ENCODE measurements around the gene LMLN.
A peak's percentile ranks its signal among the peaks of the same experiment; 100 is the strongest.
"Not testable (repeated sequence)": the region's sequence is repeated elsewhere in the genome, so short reads cannot be mapped to it uniquely, and the experiment has no call there.

Gene LMLN

DNA sequence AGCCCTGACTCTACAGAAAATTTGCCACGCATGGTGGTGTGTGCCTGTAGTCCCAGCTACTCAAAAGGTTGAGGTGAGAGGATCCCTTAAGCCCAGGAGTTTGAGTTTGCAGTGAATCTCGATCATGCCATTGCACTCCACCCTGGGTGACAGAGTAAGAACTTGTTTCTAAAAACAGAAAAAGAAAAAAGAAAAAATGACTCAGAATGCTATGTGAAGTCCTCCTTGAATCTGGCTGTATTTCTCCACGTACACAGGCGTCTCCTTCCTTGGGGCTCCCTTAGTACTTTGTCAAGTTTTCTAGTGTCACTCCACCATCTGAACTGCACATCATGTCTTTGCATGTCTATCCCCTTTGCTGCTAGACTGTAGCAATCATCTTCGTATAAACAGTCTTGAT is 104.4 kb downstream of the LMLN start:
- in situ Hi-C loops (cut with MboI; ENCODE audit: low pct_unique_long_range_greater_than_20kb, low sequenced_read_pairs) = no loop called here
- no peak for DNase-seq

DNA sequence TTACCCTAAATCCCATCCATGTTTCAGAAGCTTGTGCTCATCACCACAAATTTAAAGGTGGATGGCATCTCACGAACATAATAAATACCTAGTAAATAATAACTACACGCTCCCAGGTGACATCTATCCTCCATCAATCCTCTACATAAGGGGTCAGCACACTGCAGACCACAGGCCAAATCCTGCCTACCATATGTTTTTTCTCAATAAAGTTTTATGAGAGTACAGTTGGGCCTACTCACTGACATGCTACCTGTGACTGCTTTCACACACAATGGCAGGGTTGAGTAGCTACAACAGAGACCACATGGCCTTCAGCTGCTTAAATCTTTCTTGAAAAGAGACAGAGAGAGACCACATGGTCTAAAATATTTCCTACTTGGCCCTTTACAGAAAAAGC is 105.9 kb downstream of the LMLN start:
- in situ Hi-C loops (cut with MboI; ENCODE audit: low pct_unique_long_range_greater_than_20kb, low sequenced_read_pairs) = no loop called here
- DNase-seq = no peak

DNA sequence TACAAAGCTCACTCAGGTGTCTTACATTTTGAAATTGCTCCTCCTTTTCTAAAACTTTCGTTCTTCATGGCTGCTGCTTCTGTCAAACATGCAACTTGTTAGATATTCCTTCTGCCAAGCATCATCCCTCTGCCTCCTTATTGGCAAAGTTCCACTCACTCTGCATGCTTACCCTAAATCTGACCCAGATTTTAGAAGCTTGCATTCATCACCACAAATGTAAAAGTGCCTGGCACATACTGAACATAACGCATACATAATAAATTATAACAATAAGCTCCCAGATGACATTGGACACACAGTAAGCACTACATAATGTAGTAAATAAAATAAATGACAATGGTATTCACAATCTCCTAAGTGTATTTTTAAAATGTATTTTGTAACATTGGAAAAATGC is 107.4 kb downstream of the LMLN start:
- in situ Hi-C loops (cut with MboI; ENCODE audit: low pct_unique_long_range_greater_than_20kb, low sequenced_read_pairs) = no loop called here
- no peak for DNase-seq

DNA sequence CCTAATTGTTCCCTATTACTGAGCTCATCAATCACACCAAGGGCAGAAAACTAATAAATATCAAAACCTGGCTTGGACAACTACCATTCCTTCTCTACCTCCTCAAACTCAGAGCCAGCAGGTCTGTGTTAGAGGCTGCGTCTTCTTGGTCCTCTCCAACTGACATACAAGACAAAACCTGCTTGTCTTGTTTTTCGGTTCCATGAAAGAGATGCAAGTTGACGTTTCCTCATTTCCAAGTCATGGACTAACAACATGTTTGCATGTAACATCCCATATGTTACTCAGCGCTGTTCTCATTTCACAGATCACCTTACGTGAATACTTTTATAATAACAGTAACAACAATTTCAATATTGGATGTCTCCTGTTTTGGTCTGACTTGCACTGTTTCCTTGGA is 110.9 kb downstream of the LMLN start:
- DNase-seq = no peak

DNA sequence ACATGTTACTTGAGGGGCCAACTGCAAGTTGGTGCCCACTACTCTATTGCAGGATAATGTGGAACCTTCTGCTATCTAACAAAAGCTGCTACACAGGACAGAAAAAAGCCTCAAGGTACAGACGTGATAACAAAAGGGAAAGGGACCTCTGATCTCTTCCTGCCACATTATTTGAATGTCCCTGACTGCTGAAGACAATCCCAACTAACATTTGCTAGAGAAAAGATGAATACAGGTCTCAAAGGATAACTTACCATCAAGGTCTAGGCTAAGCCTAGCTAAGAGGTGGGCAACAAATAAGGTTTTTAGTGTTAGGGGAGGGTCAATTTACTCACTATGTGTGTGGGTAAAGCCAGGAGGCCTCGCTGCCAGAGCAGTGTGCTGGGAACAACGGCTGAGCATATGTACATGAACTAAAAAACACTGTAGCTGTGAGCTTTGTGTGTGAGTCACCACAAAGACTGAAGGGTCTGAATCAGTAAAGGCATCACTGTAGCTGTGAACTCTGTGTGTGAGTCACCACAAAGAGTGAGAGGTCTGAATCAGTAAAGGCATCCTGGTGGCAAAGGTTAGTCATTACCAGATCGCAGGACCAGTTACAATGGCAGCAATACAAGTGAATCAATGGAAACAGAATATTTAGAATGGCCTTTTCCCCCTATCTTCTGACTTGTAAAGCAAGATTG is 111.7 kb downstream of the LMLN start:
- in situ Hi-C loops (cut with MboI; ENCODE audit: low pct_unique_long_range_greater_than_20kb, low sequenced_read_pairs) = no loop called here
- peak; percentile 46 for DNase-seq

More for the DNA sequence above, 110.9 kb downstream of the LMLN start:
- in situ Hi-C loops (cut with MboI; ENCODE audit: low pct_unique_long_range_greater_than_20kb, low sequenced_read_pairs) = no loop called here

DNA sequence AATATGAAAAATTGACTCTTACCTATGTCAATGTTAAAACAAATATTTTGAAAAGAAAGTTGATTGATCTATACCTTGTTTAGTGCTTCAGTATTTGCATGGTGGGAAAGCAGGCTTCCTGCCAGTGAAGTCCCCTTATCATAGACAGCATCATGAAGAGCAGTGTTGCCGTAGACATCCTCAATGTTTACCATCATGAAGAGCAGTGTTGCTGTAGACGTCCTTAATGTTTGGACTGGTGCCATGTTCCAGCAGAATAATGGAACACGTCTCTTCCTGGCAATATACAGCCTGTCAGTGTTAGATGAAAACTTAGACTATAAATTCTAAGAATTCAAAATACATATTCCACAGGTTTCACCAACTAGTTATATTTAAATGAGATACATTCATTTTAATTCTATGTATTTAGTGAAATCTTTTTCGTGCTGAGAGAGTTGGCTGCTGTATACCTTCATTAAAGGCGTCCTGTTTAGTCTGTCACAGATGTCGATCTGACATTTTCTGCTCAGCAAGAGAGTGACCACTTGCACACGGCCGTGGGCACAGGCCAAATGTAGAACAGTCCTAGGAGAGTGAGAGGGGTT is 116.8 kb downstream of the LMLN start:
- in situ Hi-C loops (cut with MboI; ENCODE audit: low pct_unique_long_range_greater_than_20kb, low sequenced_read_pairs) = no loop called here
- DNase-seq = no peak

DNA sequence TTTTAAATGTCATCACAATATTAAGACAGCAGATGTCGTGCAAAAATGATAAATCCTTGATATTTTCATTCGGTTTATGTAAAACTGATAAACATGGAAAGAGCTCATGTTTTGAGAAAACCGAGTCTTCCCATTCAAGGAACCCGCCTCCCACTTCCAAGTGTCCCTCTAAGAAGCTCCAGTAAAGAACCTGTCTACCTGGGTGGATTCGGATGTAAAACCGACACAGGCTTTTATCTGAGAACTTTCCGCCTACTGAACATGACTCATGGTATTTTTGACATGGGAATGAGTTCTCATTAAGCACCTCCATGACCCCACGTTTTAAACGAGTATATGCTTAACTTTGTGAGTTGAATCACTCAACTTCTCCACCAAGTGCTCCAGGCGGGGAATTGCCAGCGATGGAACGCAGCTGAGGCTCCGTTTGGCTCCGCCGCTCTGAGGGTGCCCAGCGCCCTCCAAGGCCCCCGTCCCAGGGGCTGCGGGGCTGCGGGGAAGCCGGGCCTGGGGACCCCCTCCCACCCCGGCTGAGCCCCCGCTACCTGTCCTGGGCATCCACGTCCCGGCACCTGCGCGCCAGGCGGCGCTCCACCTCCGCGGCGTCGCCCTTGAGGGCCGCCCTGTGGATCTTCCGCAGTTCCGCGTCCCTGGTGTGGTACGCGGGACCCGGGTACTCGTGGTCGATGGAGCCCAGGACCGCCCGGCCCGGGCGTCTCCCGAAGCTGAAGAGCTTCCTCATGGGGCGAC is 119.9 kb downstream of the LMLN start:
- DNase-seq = peak; percentile 69
- in situ Hi-C loops (cut with MboI; ENCODE audit: low pct_unique_long_range_greater_than_20kb, low sequenced_read_pairs) = no loop called here

DNA sequence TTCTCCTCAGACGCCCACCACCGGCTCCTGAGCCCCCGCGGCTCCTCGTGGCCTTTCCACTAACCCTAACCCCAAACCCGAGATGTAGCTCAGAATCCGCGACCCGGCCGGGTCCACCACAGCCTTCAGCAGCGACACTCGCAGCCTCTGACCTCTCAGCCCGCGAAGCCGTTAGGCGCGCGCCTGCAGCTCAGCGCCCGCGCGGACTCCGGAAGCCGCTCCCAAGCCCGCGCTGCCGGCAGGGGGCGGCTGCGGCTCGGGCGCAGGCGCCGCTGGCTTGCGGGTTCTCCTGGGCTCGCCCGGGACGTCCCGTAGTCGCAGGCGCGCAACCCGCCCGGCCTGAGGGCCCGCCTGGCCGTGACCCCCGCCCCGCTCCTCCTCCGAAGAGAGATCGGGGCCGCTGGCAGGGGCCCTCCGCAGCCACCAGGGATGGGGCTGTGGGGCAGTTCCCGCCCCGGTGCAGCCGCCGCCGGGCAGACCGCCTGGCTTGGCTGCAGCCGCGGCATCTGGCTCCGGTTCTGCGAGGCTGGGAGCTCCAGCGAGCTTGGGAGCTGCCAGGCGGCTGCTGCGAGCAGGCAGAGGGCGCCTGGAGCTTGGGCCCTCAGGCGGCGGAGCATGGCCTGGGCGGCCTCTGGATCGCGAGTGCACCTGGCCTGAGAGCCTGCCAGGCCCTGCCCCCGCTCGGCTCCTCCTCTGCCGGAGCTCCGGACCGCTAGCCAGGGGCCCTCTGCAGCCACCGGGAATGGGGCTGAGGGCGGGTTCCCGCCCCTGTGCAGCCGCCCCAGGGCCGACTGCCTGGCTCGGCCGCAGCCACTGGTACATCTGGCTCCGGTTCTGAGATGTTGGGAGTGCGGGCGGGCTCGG is 120.7 kb downstream of the LMLN start:
- peak; percentile 90 for DNase-seq
- in situ Hi-C loops (cut with MboI; ENCODE audit: low pct_unique_long_range_greater_than_20kb, low sequenced_read_pairs) = no loop called here

DNA sequence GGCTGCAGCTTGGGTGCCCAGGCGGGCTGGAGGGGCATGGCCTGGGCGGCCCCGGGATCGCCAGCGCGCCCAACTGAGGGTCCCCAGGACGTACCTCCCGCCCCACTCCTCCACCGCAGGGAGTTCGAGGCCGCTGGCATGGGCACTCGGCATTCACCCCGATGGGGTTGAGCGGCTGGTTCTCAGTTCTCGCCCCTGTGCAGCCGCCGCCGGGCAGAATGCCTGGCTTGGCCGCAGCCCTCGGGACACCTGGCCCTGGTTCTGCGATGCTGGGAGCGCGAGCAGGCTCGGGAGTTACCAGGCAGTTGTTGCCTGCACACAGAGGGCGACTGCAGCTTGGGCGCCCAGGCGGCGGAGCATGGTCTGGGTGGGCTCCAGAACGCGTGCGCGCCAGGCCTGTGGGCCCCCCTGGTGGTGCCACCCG is 121.4 kb downstream of the LMLN start:
- DNase-seq = no peak
- in situ Hi-C loops (cut with MboI; ENCODE audit: low pct_unique_long_range_greater_than_20kb, low sequenced_read_pairs) = no loop called here

DNA sequence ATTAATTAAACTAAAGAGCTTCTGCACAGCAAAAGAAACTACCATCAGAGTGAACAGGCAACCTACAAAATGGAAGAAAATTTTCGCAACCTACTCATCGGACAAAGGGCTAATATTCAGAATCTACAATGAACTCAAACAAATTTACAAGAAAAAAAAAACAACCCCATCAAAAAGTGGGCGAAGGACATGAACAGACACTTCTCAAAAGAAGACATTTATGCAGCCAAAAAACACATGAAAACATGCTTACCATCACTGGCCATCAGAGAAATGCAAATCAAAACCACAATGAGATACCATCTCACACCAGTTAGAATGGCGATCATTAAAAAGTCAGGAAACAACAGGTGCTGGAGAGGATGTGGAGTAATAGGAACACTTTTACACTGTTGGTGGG is 122.2 kb downstream of the LMLN start:
- DNase-seq; in situ Hi-C loops (cut with MboI; ENCODE audit: low pct_unique_long_range_greater_than_20kb, low sequenced_read_pairs): not testable (repeated sequence)

DNA sequence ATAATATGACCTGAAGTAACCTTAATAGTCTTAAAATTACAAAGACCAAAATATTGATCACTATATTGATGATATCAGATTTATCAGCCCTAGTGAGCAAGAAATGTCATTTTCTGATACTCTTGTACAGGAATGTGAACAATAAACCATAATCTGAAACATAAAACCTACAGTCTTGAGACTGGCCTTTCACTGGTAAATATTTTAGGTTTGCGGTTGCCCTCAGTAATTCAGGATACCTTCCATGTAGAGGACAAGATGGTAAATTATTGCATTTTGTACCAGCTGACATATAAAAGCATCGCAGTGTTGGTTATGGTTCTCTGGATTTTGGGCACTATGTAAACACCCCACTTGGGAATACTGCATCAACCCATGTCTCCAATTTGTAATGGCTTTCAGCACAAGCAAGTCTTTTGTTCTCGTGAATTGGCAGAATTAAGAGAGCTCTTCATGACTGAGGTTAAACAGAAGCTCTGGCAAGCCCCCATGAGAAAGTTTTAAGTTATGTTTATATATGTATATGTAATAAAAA is 128.5 kb downstream of the LMLN start:
- in situ Hi-C loops (cut with MboI; ENCODE audit: low pct_unique_long_range_greater_than_20kb, low sequenced_read_pairs) = no loop called here
- no peak for DNase-seq

DNA sequence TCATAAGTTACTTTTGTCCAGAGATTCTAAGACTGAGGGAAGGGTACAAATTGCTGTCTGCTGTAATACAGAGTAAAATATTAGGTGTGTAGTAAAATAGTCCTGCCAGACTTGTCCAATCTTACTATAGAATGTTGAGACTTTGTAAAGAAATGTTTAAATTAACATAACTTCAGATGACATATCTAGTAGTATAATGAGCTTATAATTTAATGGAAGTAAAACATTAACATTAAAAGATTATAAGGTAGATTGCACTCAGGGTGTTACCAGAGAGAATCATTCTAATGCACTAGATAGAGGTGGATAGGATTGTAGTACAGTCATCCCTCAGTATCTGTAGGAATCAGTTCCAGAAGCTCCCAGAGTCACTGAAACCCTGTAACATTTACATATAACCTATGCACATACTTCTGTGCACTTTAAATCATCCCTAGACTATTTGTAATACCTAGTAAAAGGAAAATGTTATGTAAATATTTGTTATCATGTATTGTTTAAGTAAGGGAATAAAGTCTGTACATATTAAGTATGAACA is 130.8 kb downstream of the LMLN start:
- in situ Hi-C loops (cut with MboI; ENCODE audit: low pct_unique_long_range_greater_than_20kb, low sequenced_read_pairs) = no loop called here
- no peak for DNase-seq

DNA sequence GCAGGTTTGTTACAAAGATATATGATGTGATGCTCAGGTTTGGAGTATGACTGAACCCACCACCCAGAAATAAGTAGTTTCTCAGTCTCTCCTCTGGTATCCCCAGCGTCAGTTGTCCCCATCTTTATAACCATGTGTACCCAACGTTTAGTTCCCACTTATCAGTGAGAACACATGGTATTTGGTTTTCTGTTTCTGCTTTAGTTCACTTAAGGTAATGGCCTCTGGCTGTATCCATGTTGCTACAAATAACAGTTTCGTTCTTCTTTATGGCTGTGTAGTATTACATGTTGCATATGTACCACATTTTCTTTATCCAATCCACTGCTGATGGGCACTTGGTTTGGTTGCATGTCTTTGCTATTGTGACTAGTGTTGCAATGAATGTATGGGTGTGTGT is 132.3 kb downstream of the LMLN start:
- DNase-seq = no peak
- in situ Hi-C loops (cut with MboI; ENCODE audit: low pct_unique_long_range_greater_than_20kb, low sequenced_read_pairs) = no loop called here

DNA sequence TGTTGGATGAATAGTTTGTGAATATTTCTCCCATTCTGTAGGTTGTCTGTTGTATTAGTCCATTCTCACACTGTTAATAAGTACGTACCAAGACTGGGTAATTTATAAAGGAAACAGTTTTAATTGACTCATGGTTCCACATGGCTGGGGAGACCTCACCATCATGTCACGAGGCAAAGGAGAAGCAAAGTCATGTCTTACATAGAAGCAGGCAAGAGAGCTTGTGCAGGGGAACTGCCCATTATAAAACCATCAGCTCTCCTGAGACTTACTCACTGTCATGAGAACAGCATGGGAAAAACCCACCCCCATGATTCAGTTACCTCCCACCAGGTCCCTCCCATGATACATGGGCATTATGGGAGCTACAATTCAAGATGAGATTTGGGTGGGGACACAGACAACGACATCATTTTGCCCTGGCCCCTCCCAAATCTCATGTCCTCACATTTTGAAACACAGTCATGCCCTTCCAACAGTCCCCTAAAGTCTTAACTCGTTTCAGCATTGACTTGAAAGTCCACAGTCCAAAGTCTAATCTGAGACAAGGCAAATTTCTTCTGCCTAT is 133.2 kb downstream of the LMLN start:
- DNase-seq = no peak
- in situ Hi-C loops (cut with MboI; ENCODE audit: low pct_unique_long_range_greater_than_20kb, low sequenced_read_pairs) = no loop called here

Measured in KBM-7 (cell line).